ENCODE results near the gene OR4F15.

DNA sequence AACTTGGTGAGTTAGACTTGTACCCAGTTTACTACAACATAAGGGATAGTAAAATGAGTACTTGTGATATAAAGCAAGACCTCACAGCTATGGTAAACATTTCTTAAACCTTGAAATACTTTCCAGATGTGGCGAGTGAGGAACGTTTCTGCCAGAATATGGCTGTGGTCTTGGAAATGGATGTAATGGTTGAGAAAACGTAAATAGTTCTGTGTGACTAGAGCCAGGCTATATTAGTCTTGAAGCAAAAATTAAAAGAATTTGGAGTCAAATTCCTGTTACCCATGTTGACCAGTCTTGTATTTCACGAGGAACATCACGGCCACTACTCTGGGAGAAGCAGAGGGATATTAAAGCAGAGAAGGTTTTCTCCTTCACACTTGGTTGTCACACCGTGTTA lies 15.3 kb downstream of the OR4F15 start:
- TF ChIP-seq POLR2AphosphoS5 (IDR thresholded peaks at IDR 0.05; ENCODE audit: borderline replicate concordance, low read depth, low read length) (no peak), EZH2 (IDR thresholded peaks at IDR 0.05) (no peak)

All from SK-N-MC (cell line).